Measurements from ENCODE around the gene GRIA4.

GRIA4 gene

DNA sequence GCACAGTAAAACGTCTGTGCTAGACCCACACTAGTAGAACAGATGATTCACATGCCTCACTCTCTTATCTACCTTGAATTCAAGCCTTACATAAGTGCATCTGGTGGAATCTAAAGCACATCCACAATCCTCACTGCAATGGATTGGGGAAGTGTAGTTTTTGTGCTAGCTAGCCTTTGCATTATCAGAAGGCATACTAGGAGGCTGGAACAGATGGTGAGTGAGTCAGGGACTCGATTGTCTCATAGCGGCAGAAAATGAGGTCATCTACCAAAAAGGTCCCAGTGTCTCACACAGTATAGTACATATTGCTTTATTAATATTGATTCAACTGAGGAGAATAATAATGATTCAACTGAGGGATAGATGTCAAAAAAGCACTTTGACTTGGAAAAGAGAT lies 402.9 kb downstream of the GRIA4 start:
- no peak for TF ChIP-seq GATA2 (IDR thresholded peaks at IDR 0.05; ENCODE audit: low read depth, low read length)
- TF ChIP-seq GATA3 (IDR thresholded peaks at IDR 0.05; ENCODE audit: low read depth, low read length): no peak

DNA sequence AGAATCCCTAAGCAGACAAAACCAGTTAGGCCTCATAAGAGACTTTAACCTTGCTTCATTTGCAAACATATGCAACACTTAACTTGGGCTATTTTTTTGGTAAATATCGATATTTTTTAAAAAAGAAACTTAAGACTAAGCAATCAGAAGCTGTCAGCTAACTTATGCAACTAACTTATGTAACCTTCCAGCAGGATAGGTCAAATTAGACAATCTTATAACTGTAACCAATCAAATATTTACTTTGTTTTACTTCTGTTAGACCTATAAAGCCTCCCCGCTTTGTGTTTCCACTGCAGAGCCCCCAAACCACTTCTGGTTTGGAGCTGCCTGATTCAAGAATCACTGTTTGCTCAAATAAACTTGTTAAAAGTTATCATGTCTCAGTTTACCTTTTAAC lies 404.2 kb downstream of the GRIA4 start:
- TF ChIP-seq GATA3 (IDR thresholded peaks at IDR 0.05; ENCODE audit: low read depth, low read length) (no peak), GATA2 (IDR thresholded peaks at IDR 0.05; ENCODE audit: low read depth, low read length) (no peak)

DNA sequence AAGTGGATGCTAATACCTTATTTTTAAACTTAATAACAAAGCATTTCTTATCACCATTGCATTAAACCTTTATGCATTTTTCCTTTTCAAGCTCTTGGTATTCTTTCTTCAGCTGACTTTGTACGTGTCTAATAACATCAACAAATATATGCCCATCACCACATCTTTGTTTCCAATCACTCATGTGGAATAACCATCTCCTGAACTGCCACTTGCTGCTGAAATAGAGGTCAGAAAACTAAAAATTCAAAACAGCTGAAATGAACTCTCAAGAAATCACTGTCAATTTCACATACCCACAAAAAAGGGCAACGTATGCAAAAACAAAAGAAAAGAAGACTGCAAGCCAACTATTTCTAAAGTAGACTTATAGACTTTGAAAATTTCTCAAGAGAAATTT lies 404.7 kb downstream of the GRIA4 start:
- TF ChIP-seq GATA2 (IDR thresholded peaks at IDR 0.05; ENCODE audit: low read depth, low read length) (no peak), GATA3 (IDR thresholded peaks at IDR 0.05; ENCODE audit: low read depth, low read length) (no peak)

DNA sequence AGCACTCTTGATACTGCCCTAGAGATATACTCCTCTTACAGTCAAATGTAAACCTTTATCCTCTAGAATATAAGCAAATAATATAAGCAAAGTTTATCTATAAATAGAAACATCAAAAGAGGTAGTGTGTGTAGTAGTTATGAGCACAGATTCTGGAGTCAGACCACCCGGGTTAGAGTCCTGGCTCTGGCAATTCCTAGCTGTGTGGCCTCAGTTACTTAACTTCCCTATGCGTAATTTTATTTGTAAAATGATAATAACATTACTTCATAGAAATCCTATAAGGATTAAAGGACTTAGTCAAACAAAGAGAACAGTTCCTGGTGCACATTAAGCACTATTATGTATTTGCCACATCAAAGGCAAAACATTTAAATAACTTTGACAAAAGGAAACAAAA lies 405.2 kb downstream of the GRIA4 start:
- no peak for TF ChIP-seq GATA3 (IDR thresholded peaks at IDR 0.05; ENCODE audit: low read depth, low read length)
- TF ChIP-seq GATA2 (IDR thresholded peaks at IDR 0.05; ENCODE audit: low read depth, low read length): no peak

DNA sequence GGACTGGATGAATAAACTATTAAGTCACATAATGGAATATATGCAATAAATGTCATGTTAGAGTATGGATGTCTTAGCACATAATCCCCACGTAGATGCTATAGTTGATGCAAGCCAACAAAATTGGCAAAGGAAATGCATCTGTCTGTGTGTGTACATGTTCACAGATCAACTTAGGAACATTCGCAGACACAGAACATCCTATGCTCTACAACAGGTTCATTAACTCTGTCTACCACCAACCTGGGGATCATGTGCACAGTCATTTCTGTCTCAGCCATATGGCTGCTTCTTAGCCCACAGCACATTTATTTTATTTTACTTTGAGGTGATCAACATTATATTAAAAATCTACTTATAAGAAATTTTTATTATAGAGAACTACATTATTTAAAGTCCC lies 407.2 kb downstream of the GRIA4 start:
- no peak for TF ChIP-seq GATA3 (IDR thresholded peaks at IDR 0.05; ENCODE audit: low read depth, low read length)
- TF ChIP-seq GATA2 (IDR thresholded peaks at IDR 0.05; ENCODE audit: low read depth, low read length): no peak

DNA sequence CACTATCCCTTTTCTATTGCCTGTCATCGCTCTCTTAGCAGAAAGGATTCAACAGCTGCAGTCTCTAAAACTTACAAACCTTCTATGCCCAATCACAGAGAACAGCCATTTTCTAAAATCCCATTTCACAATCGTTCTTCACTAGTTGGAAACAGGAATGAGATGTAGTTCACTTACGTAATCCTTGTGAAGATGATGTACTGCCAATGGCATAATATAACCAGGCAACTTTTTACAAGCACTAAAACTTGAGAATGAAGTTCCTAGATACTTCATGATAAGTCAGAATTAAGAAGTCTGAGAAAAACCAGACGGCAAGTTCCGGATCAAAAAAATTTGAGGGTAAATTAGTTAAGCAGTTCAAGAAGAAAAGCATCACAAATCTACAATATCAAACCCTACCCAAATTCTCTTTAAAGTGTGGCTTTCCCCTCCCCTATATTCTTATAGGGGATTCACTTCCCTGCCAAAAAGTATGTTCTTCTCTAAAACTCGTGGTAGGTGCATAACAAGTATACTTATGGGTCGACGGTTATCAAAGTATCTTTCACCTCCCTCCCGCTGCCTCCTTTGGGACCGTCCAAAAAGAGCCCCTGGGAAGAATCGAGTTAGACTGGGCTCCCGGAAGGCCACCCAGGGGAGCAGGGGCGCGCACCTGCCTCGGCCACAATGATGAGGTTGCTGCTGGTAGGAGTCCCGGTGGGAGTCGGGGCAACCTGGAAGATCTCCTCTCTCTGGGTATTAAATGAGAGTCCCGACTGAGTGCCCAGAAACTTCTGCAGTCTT lies 411.5 kb downstream of the GRIA4 start:
- TF ChIP-seq GATA3 (IDR thresholded peaks at IDR 0.05; ENCODE audit: low read depth, low read length): no peak
- no peak for TF ChIP-seq GATA2 (IDR thresholded peaks at IDR 0.05; ENCODE audit: low read depth, low read length)

DNA sequence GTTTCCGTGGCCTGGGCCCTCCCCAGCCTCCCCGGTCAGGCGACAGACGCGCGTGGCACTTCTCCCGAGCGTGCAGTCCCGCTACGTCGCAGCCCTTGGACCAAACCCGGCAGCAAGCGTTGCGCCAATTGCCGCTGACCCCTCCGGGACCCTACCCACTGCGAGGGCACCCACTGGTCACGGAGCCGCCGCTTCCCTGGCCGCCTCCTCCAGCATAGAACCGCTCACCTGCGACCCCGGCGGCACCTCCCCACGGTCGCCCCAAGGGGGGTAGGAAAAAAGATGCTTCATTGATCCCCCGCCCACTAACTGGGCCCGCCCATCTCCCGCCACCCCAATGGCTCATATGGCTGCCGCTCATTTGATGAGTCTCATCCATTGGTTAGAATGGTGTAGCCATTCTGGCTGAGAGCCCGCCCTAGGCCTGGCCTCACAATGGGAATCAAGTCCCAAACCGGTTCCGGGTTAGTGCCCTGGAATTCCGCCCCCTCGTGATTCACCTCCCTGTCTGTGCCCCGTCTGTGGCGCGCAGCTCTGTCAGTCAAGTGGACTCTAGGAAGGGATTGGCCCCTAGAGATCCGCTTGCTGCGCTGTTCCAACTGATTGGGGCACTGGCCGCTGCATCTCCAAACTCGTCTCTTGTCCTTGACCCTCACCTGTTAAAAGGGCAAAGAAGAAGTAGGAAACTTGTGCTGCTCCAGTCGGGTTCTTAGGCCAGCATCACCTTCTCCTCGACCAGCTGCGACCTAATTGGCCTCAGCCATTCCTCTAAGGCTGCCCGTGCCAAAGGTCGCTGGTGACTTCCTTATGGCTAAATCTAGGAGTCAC lies 412.3 kb downstream of the GRIA4 start, which contains the start of gene MSANTD4:
Gene MSANTD4, minus strand, starts transcription at position 274 of the 828 bp plus-strand sequence. CDS start 11,323 bp downstream, outside the sequence.
- TF ChIP-seq GATA3 (IDR thresholded peaks at IDR 0.05; ENCODE audit: low read depth, low read length) (no peak), GATA2 (IDR thresholded peaks at IDR 0.05; ENCODE audit: low read depth, low read length) (no peak)

DNA sequence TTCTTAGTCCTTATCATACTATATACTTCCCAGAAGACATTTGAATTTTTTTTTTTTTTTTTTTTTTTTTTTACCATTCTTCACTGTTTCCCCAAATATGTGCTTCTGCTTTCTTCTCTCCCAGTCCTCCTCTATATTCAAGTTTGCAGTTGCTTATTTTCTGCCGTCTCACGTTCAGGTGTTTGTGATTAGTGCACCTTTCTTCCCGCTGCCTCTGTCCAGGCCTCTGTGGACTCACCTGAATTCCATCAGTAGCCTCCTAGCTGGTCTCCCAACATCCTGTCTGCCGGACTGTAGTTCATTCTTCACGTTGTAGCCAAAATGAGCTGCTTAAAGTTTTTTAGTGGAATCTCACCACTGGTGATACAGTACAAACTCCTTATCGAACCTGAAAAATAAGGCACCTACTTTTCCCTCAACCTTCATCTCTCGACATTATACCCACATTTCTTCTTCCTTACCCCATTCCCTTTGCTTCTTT lies 413.0 kb downstream of the GRIA4 start:
- TF ChIP-seq GATA3 (IDR thresholded peaks at IDR 0.05; ENCODE audit: low read depth, low read length) (no peak), GATA2 (IDR thresholded peaks at IDR 0.05; ENCODE audit: low read depth, low read length) (no peak)

DNA sequence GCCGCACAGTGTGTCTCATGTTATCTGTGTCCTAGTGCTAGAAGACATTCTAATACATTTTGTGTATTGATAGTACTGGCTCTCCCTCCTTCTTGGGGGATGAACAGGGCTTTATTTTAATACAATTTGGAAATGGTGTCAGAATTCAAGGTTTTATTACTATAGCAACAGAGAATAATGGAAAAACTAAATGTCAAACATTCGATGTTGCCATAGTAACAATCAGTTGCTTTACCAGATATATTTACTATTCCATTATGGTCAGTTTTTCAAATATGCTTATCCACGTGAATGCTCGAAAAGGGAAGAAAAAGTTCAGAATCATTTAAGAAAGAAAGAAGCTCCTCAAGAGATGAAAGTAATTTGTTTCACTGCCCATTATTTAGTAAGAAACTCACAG lies 420.7 kb downstream of the GRIA4 start:
- no peak for TF ChIP-seq GATA2 (IDR thresholded peaks at IDR 0.05; ENCODE audit: low read depth, low read length)
- TF ChIP-seq GATA3 (IDR thresholded peaks at IDR 0.05; ENCODE audit: low read depth, low read length): no peak

DNA sequence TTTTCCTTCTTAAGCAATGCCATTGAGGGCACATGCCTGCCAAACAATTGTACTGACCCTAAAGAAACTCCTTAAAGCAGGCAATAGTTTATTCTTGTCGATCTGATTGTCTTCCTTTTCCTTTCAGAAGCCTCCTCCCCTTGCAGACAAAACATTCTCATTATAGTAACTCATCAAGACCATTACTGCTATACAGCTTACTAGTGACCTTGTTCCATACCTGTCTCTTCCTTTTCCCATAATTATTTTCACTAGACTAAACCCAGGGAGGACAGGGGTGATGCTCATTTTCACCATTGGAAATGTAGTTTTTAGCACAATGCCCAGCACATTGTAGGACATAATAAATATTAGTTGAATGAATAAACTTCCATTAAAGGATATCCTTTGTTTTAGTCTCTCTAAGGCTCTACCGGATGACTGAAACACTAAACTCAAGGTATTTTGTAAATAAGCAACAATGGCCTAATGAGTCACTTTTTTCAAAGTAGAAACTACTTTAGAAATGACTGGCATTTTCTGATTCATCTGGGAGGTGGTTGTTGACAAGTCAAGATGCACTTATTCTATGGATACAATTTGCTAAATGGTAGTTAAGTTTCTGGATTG lies 421.4 kb downstream of the GRIA4 start:
- TF ChIP-seq GATA3 (IDR thresholded peaks at IDR 0.05; ENCODE audit: low read depth, low read length) (no peak), GATA2 (IDR thresholded peaks at IDR 0.05; ENCODE audit: low read depth, low read length) (no peak)
